Esophagus muscularis mucosa (tissue), 4 donors: ENCODE measurements around the gene GEMIN5. TPM values are rescaled to one million over a fixed set of nuclear protein-coding genes. Genes with fewer than 3 reads are reported as not detected.
A peak's percentile ranks its signal among the peaks of the same experiment; 100 is the strongest.

ENCODE experiments used
- DNase-seq: peaks from one replicate; pipeline ENCODE4 v3.0.0-alpha.2; 2017; ENCODE audit errors: extremely low spot score
- H3K27ac ChIP-seq, 4 donors: fragments of 200-600 bp; sonication (generic); replicated peaks in 1 of 4; 1 replicate in 3 of 4; 2 replicates in 1 of 4; pipeline ENCODE4 v1.5.1; 2016 to 2019; ENCODE audit warnings: mild to moderate bottlenecking in 1 of 4
- H3K27me3 ChIP-seq, 4 donors: fragments of 200-600 bp; sonication (generic); one replicate each; pipeline versions ENCODE4 v1.5.1 to v1.6.0; 2016 to 2019
- H3K36me3 ChIP-seq, 4 donors: fragments of 200-600 bp; sonication (generic); one replicate each; pipeline ENCODE4 v1.5.1; 2016 to 2019
- H3K4me1 ChIP-seq, 4 donors: fragments of 200-600 bp; sonication (generic); one replicate each; pipeline ENCODE4 v1.5.1; 2016 to 2019
- H3K4me3 ChIP-seq, 4 donors: fragments of 200-600 bp; sonication (generic); 1 replicate in 2 of 4; 2 replicates in 2 of 4; pipeline ENCODE4 v1.5.1; 2016 to 2019; ENCODE audit warnings: mild to moderate bottlenecking in 4 of 4, moderate library complexity in 1 of 4
- H3K9me3 ChIP-seq, 4 donors: fragments of 200-600 bp; sonication (generic); 1 replicate in 3 of 4; 2 replicates in 1 of 4; pipeline ENCODE4 v1.5.1; 2016 to 2019
- CTCF ChIP-seq, 3 experiments: fragments of 200-600 bp in 2 of 3; fragments of 450-650 bp in 1 of 3; sonication (generic) in 2 of 3; IDR thresholded peaks; one replicate each; pipeline ENCODE4 v1.5.1; 2017 to 2019; ENCODE audit warnings: antibody characterized with exemption in 3 of 3, mild to moderate bottlenecking in 2 of 3, moderate library complexity in 1 of 3
- EP300 ChIP-seq: sonication (generic); formaldehyde crosslinking; IDR thresholded peaks from one replicate; pipeline ENCODE4 v1.6.1; 2017; ENCODE audit warnings: antibody characterized with exemption
- POLR2A ChIP-seq: fragments of 450-650 bp; IDR thresholded peaks from one replicate; pipeline ENCODE4 v1.6.1; 2017; ENCODE audit warnings: antibody characterized with exemption, moderate library complexity, mild to moderate bottlenecking, low read depth
- POLR2AphosphoS5 ChIP-seq, 2 donors: sonication (generic); formaldehyde crosslinking; IDR thresholded peaks; one replicate each; pipeline ENCODE4 v1.6.1; 2017; ENCODE audit warnings: antibody characterized with exemption in 2 of 2
- WGBS: methylation state at CpG from one replicate; pipeline ENCODE4 v1.1.5; 2018; 5-methylcytosine and 5-hydroxymethylcytosine counted together
- intact Hi-C: fragments of 100-400 bp; cut with DNase I; formaldehyde crosslinking; loops from one replicate; pipeline ENCODE4 v1.15.1; 2023
- total RNA-seq, 4 donors: library from RNA; depleted of rRNA; stranded (reverse); fragments of >200 nt; gene quantifications; one replicate each; pipeline versions ENCODE4 v1.1.0 to v1.2.1, GENCODE V29; 2016

The GEMIN5 gene
- total RNA-seq, 4 donors from 2014 or later, result 14.1 to 20.4 (median 17.3) TPM

GRCh38 chr5:154885439-154885838 lies 52.6 kb downstream of the GEMIN5 start:
- no peak for DNase-seq
- Histone ChIP-seq H3K27ac (no peak overlapping the region), H3K36me3 (peaks cover 42 to 72% (median 52%) of the 10 kb centered on the region in 4 donors), H3K27me3 (no peaks in the 10 kb centered on the region), H3K4me1 (peaks cover 0 to 9% (median 0%) of the 10 kb centered on the region in 4 donors), H3K4me3 (no peak overlapping the region), H3K9me3 (peaks cover 0 to 29% (median 24%) of the 10 kb centered on the region in 4 donors)
- intact Hi-C loops, result no loop called here
- 90% methylated on average over 2 of the region's 2 CpGs for WGBS
- TF ChIP-seq CTCF (IDR thresholded peaks at IDR 0.05) (no peak), POLR2A (no peak), POLR2AphosphoS5 (IDR thresholded peaks at IDR 0.05) (no peak), EP300 (no peak)

GRCh38 chr5:154884424-154884823 lies 53.6 kb downstream of the GEMIN5 start:
- TF ChIP-seq POLR2A, result no peak
- TF ChIP-seq EP300, result no peak
- TF ChIP-seq POLR2AphosphoS5 (IDR thresholded peaks at IDR 0.05), result no peak
- TF ChIP-seq CTCF (IDR thresholded peaks at IDR 0.05), result no peak
- H3K4me3 ChIP-seq, result no peak overlapping the region
- no peak overlapping the region for H3K27ac ChIP-seq
- H3K27me3 ChIP-seq, result no peaks in the 10 kb centered on the region
- peaks cover 0 to 9% (median 0%) of the 10 kb centered on the region in 4 donors for H3K4me1 ChIP-seq
- no peak for DNase-seq
- intact Hi-C loops, result no loop called here
- peaks cover 0 to 32% (median 24%) of the 10 kb centered on the region in 4 donors for H3K9me3 ChIP-seq
- 97% methylated on average over 8 of the region's 8 CpGs for WGBS
- peaks cover 38 to 65% (median 43%) of the 10 kb centered on the region in 4 donors for H3K36me3 ChIP-seq

GRCh38 chr5:154881986-154882385 lies 56.0 kb downstream of the GEMIN5 start:
- H3K4me1 ChIP-seq, result peaks cover 0 to 9% (median 0%) of the 10 kb centered on the region in 4 donors
- WGBS, result 69% methylated on average over 4 of the region's 4 CpGs
- H3K27ac ChIP-seq, result peak overlapping the region in 1 of 4 donors; percentile 32
- TF ChIP-seq POLR2AphosphoS5 (IDR thresholded peaks at IDR 0.05), result no peak
- no peak for TF ChIP-seq CTCF (IDR thresholded peaks at IDR 0.05)
- no peak for TF ChIP-seq POLR2A
- no peak for TF ChIP-seq EP300
- peaks cover 22 to 56% (median 26%) of the 10 kb centered on the region in 4 donors for H3K36me3 ChIP-seq
- H3K9me3 ChIP-seq, result peaks cover 0 to 42% (median 31%) of the 10 kb centered on the region in 4 donors
- no peak overlapping the region for H3K4me3 ChIP-seq
- no peaks in the 10 kb centered on the region for H3K27me3 ChIP-seq
- intact Hi-C loops, result no loop called here
- no peak for DNase-seq

- intact Hi-C loops, result no loop called here
- Histone ChIP-seq H3K9me3 (peaks cover 0 to 16% (median 11%) of the 10 kb centered on the region in 4 donors), H3K27ac (no peak overlapping the region), H3K4me3 (no peak overlapping the region), H3K4me1 (peaks cover 0 to 9% (median 0%) of the 10 kb centered on the region in 4 donors), H3K36me3 (peaks cover 31 to 57% (median 38%) of the 10 kb centered on the region in 4 donors), H3K27me3 (no peaks in the 10 kb centered on the region)
- no peak for DNase-seq
- TF ChIP-seq POLR2A (no peak), POLR2AphosphoS5 (IDR thresholded peaks at IDR 0.05) (no peak), CTCF (IDR thresholded peaks at IDR 0.05) (no peak), EP300 (no peak)
- 98% methylated on average over 14 of the region's 14 CpGs for WGBS
Measured at GRCh38 chr5:154878642-154879335, 59.2 kb downstream of the GEMIN5 start.
